ENCODE data around the gene CARMIL1.

CARMIL1 gene

DNA sequence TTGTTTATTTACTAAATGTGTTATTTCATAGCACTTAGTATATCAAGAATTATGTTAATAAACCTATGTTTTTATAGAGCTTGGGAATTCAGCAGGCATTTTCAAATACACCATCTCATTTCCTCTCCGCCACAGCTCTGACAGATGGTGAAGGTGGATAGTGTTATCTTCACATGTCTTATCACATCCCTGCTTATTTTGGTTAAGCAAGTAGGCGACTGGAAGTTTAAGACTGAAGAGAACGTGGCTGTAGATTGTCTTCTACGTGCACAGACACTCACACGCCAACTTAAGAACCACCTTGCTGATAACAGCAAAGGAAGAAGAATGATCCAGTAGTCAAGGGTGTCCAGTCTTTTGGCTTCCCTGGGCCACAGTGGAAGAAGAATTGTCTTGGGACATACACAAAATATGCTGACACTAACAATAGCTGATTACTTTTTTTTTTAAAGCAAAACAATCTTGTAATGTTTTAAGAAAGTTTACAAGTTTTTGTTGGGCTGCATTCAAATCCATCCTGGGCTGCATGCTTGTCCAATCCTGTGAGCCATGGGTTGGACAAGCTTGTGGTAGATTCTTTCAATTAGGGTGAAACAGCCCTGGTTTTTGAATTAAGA lies 329.5 kb downstream of the CARMIL1 start:
- DNase-seq (ENCODE audit: low read depth, low spot score) = no peak
- no peak overlapping the region for H3K4me3 ChIP-seq (ENCODE audit: low read length)

DNA sequence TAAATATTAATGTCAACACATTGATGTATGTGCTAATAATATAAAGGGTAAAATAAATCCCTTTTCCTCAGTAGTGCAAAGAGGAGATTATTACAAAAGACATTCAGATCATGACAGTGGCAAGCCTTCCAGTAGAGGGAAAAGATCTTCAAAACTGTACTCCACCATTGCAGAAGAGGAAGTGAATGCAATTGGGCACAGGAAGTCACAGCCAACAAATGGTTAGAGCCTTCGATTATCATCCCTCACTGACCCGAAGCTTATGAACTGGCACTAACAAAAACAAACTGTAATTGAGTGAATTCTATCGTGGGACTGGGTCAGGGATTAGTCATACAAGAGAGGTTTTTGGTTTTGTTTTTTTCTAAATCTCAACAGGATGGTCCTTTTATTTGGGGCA lies 333.5 kb downstream of the CARMIL1 start:
- H3K4me3 ChIP-seq (ENCODE audit: low read length) = no peak overlapping the region

DNA sequence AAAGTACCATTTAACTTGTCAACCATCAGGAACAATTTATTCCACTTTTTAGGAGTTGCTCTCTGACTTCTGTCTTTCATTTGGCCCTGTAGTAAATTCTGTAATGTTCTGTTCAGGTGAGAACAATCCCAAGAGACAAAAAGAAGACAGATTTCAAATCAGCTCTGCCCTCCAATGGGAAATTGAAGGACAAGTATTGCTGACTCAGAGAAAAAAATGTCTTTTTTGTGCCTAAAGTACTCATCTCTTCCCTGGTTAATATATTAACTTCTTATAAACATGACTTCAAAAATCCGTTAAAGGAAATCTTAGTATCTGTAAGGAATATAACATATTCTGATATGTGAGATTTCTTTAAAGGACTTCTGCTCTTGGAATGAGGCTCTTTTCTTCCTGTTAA lies 334.2 kb downstream of the CARMIL1 start:
- no peak for DNase-seq (ENCODE audit: low read depth, low spot score)
- H3K4me3 ChIP-seq (ENCODE audit: low read length) = no peak overlapping the region

More for the DNA sequence above, 333.5 kb downstream of the CARMIL1 start:
- DNase-seq (ENCODE audit: low read depth, low spot score) = no peak

DNA sequence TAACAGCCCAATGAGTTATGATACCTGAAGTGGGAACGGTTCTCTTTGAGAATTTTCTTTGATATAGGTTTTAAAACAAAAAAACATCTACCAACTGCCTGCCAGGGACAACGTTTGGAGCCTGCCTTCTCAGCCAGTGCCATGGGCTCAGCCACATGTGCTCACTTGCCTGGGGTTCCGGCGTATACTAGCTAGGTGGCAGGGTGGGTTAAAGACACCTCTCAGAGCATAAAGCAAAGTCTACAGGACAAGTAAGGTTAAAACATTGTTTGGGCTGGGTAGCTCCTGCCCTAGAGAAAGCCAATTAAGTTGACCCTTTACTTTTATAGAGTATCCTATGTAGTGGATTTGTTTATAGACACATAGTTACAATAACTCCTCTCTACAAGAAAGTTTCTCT lies 334.9 kb downstream of the CARMIL1 start:
- H3K4me3 ChIP-seq (ENCODE audit: low read length) = no peak overlapping the region
- no peak for DNase-seq (ENCODE audit: low read depth, low spot score)

DNA sequence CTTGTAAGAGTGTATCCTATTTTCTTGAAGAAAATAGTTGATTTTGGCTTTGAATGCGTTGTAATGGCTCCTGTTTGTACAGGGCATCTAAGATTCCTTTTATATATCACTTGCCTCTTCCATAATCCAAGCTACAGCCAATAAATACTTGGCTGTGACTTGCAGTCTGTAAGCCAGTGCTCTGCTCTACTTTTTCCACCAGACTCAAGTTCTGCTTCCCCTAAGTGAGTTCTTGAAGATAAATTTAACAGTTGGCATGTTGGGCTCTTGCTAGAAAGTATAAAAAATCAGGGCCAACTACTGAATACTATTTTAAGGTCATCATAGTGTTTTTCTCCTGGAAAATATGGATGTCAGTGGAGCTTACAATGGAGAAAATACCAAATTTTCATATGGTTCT lies 336.3 kb downstream of the CARMIL1 start:
- no peak for DNase-seq (ENCODE audit: low read depth, low spot score)

DNA sequence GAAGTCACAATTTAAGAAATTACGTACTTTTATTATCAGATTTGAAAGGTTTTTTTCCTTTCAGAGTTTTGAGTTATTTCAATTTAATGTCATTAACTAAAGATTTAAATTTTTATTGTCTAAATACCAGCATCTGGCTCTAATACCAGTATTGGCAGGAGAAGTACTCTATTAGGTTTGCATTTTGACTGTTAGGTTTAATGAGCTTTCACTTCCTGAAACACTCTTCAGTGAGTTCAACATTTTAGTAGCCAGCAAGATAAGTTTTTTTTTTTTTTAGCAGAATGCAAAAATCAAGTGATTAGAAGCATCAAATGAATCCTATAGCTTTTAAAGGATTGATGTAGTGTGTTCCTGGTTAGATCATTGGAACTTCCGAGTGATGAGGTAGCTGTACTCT lies 338.8 kb downstream of the CARMIL1 start:
- DNase-seq (ENCODE audit: low read depth, low spot score) = no peak
- no peak overlapping the region for H3K4me3 ChIP-seq (ENCODE audit: low read length)

More for the DNA sequence above, 336.3 kb downstream of the CARMIL1 start:
- no peak overlapping the region for H3K4me3 ChIP-seq (ENCODE audit: low read length)

DNA sequence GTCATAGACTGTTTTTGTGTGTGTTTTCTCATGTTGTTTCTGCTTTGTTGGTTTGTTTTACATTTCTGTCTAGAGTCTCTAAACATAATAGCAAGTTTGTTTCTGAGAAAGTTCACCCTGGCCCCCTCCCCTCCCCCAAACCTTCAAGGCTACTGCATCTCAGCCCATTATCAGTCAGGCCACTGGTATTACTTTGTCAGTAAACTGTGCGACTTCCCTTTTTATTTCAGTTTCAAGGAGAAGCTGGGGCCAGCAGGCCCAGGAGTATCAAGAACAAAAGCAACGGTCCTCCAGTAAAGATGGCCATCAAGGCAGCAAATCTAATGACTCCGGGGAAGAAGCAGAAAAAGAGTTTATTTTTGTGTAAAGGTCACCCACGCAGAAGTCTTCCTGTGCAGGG lies 340.0 kb downstream of the CARMIL1 start:
- DNase-seq (ENCODE audit: low read depth, low spot score) = no peak
- H3K4me3 ChIP-seq (ENCODE audit: low read length) = no peak overlapping the region

DNA sequence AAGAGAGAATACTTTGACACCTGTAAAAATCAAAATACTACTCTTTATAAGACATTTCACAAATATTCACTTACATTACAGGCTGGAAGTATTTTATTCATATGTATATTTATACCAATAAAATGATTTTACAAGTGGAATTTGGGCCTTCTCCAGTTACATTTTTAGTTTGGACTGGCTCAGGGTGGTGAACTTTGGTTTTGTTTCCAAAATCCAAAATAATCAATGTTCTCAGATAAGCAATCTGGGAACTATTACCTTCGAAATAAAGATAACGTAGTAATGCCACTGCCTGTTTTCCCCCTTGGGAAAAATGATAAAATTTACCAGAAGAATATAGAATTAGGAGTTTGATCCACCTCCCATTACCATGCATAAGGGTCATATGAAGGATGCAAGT lies 341.2 kb downstream of the CARMIL1 start:
- no peak overlapping the region for H3K4me3 ChIP-seq (ENCODE audit: low read length)
- no peak for DNase-seq (ENCODE audit: low read depth, low spot score)

DNA sequence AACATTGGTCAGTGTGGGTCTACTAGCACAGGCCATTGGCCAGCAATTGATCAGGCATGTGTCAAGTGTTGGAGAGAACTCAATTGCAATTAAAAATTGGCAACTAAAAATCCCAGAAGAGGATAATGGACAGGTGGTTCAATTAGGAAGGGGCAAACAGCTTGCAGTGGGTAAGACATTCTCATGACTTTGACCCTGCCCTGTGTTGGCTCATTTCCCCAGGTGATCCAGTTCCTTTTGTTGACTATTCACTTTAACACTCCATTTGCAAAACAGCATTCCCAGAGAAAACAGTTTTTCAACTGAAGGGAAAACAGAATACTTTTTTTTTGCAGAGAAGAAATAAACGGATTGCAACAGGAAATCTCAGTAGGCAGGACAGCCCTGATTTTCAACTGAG lies 343.9 kb downstream of the CARMIL1 start:
- H3K4me3 ChIP-seq (ENCODE audit: low read length) = no peak overlapping the region
- DNase-seq (ENCODE audit: low read depth, low spot score) = no peak

DNA sequence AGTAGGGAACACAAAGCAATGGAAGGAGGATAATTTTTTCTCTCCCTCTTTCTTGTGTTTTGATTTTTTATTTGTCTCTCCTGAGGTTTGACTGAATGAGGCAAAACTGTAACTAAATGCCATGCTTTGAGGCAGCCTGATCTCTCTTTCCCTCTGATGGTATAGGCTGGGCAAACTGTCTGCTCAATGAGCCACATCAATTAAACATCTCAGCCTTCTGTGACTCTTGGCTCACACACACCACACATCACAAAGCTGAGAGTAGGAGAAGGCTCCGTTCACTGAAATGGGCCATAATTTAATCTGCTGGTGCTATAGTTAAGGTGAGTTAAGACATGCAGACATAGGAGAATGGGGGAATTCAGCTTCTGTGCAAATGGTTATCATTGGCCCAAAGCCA lies 344.7 kb downstream of the CARMIL1 start:
- no peak overlapping the region for H3K4me3 ChIP-seq (ENCODE audit: low read length)
- peak; percentile 68 for DNase-seq (ENCODE audit: low read depth, low spot score)

DNA sequence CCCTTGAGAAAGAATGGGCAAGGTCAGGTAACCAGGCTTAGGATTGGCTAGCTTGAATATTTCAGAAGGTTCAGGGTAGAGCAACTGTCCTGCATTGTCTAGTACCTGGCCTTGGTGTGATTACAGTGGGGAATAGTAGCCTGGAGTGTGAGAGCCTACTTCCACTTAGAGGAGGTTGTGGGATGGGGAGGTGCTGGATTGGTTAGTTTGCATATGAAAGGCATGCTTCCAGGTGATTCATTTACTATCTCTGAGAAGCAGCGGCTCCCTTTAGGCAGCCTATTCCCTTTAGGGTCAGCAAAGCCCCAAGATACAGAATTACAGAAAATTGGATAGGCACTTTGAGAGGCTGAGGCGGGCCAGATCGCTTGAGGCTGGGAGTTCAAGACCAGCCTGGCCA lies 347.8 kb downstream of the CARMIL1 start:
- no peak for DNase-seq (ENCODE audit: low read depth, low spot score)
- H3K4me3 ChIP-seq (ENCODE audit: low read length) = no peak overlapping the region

DNA sequence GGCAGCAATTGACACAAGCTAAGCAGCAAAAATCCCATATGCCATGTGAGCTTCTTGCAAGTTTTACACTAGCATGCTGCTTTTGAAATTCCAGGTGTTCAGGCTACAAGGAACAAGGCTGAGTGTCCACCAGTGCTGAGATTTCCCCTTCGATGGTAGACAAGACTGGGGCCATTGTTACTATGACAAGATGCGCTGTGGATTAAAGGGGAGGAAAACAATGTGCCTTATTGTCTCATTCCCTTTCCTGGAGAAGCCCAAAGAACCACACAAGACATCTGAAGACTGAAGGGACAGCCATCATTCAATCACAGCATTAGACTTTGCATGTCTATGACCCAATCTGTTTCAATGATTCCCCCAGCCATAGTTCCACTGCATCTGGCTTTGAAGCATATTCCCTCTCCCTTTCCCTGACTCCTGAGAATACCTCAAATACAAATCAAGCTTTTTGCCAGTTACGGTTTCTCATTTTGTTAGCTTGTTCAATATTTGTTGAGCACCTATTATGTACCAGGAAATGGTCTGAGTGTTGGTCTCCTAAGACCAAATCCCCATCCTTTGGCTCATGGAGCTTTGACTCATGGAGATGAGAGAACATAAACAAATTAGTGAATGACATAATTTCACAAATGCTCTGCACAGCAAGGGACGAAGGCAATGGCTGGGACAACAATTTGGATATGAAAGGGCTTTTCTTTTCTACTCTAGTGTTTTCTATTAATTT lies 349.5 kb downstream of the CARMIL1 start:
- no peak overlapping the region for H3K4me3 ChIP-seq (ENCODE audit: low read length)
- DNase-seq (ENCODE audit: low read depth, low spot score) = no peak

DNA sequence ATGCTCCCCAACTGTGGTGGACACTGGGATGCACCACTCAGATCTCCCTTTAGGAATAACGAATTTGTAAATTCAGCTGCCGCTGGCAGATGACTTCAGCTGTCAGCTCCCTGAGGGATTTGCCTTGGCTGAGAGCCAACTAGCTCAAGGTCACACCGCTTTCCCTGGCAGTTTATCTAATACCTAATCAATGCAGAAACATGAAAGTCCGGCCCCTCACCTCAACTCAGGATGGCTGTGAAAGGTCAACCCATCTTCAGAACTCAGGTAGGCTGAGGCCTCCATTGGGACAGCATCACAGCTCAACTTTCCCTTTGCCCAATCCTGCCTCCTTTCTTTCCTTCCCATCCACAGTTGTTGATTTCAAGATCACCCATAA lies 350.0 kb downstream of the CARMIL1 start:
- no peak overlapping the region for H3K4me3 ChIP-seq (ENCODE audit: low read length)
- DNase-seq (ENCODE audit: low read depth, low spot score) = no peak

DNA sequence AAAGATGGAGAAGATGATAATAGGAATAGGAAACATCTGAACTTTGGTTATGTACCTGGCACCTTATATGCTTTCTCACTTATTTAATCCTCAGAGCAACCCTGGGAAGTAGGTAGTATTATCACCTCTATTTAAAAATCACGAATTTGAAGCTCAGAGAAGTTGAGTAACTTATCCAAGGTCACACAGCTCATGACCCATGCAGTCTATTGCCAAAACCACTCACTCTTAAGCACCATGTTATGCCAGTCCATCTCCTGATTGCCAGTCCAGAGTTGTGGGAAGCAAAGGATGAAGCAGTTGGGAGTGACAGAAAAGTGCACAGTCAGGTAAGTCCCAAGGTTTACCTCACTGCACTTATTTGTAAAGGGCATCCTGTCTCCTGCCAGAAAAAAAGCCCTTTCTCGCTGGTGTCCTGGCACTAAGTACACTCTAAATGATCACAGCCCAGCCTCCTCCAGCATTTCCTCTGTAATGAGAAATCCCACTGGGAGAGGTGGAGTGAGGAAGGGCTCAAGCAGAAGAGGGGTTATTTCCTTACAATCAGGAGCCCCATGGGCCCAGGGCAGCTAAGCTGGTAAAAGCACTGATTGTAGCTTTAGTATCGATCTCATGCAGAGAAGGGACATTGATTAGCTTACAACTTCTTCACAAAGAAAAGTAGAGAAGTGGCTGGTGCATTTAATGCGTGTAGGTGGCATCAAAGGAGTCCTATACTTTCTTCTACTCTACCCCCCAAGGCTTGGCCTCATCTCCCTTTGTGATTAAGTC lies 351.5 kb downstream of the CARMIL1 start:
- H3K4me3 ChIP-seq (ENCODE audit: low read length) = no peak overlapping the region
- no peak for DNase-seq (ENCODE audit: low read depth, low spot score)

DNA sequence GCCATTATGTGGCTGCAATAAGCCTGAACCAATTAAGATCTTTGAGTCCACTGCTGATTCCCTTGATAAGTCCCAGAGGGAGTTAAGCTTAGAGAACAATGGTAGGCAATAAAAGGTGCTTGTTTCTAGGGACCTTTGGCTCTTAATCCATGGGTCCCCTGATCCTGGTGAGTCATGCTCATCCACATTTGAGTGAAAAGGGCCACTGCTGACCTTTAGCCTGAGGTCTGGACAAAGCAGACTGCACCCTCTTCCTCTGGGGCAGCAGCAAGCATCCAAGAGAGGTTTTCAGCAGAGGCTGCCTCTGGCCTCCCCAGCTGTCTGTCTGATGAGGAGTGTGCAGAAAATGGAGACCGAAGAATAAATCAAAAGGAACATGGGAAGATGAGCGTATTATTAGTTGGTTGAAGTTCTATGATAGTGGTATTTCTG lies 356.7 kb downstream of the CARMIL1 start:
- no peak for DNase-seq (ENCODE audit: low read depth, low spot score)
- H3K4me3 ChIP-seq (ENCODE audit: low read length) = no peak overlapping the region

DNA sequence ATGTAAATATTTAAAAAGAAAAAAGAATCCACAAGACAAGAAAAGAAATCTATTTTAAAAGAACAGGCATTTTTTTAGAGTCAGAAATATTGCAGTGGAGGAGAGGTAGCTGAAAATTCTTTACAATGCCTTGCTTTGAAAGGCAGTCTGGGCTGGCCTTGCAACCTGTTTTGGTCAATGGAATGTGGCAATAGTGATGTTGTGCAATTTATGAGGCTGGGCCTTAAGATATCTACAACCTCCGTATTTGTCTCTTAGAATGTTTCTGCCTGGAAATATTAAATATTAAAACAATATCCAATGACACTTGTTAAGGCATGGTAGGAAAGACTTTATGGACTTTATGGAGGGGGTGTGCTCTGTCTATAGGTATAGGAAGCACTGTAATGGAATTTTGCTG lies 358.0 kb downstream of the CARMIL1 start:
- no peak for DNase-seq (ENCODE audit: low read depth, low spot score)
- H3K4me3 ChIP-seq (ENCODE audit: low read length) = no peak overlapping the region

DNA sequence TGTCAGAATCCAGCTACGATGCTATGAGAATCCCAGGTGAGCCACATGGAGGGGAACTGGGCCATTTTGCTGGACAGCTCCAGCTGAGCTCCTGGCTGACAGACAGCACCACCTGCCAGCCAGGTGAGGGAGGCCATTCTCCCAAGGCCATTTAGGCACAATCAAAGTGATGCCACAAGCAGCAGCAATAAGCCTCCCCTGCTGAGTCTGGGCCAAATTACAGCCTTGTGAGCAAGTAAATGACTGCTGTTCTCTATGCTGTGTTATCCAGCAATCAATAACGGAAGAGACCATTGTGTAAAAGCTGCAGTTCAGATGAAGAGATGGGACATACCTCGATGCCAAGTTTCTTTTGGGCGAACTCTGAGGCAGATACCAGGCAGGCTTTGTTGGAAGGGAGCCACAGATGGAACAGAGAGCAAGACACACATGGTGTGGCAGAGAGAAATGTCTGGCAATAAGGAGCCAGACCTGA lies 358.8 kb downstream of the CARMIL1 start:
- no peak for DNase-seq (ENCODE audit: low read depth, low spot score)
- H3K4me3 ChIP-seq (ENCODE audit: low read length) = no peak overlapping the region

DNA sequence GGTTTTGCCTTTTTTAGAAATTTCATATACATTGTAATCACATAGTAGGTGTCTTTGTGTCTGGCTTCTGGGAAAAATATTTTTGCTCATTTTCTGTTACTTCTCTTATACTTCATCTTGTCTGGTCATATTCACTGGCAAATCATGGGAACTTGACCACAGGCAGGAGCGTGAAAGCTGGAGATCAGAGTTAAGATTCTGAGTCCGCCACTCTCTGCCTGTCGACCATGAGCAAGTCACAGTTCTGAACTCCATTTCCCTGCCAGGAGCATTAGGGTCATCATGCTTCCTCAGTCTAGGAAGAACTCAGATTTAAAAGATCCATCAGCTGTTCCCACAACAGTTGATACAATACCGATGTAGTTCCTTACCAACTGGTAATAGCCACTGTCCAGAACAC lies 360.5 kb downstream of the CARMIL1 start:
- H3K4me3 ChIP-seq (ENCODE audit: low read length) = no peak overlapping the region
- DNase-seq (ENCODE audit: low read depth, low spot score) = no peak

DNA sequence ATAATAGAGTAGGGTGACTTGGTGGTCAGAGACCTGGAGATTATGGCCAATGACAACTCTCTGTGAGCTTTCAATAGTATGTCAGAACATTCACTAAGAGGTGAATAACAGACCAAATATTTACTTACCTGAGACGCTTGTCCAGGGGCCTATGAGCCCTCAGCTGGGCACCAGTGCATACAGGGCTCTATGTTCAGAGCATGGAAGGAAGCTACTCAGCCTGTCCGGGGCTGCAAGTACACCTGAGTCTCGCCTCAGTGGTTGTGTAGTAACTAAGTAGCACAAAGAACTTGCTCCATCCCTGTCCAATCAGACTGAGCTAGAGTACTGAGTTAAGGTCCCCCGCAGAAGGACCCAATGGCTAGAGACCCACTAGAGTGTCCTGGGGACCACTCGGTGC lies 361.3 kb downstream of the CARMIL1 start:
- no peak for DNase-seq (ENCODE audit: low read depth, low spot score)
- H3K4me3 ChIP-seq (ENCODE audit: low read length) = no peak overlapping the region

DNA sequence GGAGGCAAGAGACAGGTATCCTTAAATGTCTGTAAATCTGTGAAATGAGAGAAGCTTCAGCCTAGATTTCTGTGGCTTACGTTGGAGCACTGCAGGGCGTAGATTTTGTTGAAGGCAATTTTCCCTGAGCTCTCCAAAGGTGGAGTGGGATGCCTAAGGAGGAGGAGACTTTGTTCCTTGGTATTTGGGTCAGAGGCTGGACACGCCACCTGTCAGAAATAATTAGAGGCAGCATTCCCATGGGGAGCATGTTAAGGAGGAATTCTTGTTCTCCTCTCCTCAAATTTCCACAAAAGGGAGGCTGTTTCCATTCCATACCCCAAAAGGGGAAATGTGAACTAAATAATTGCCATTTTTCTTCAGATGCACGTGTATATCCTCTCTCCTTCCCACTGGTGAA lies 361.7 kb downstream of the CARMIL1 start:
- DNase-seq (ENCODE audit: low read depth, low spot score) = no peak

More for the DNA sequence above, 361.7 kb downstream of the CARMIL1 start:
- no peak overlapping the region for H3K4me3 ChIP-seq (ENCODE audit: low read length)
